A549 (cell line): ENCODE measurements around the gene XRCC6. TPM values are rescaled to one million over a fixed set of nuclear protein-coding genes. Genes with fewer than 3 reads are reported as not detected.

ENCODE experiments used
- ATAC-seq, 2 experiments: fragments of 200-7000 bp in 1 of 2; fragments of >200 bp in 1 of 2; cut with Nextera tagmentation in 1 of 2; cut with Tn5 transposase in 1 of 2; 3 replicates each; pipeline versions ENCODE4 v1.8.0 to v1.9.1; 2018 to 2020; ENCODE audit warnings: mild to moderate bottlenecking in 1 of 2, moderate library complexity in 1 of 2
- CTCF ChIA-PET: fragments of 300-600 bp; sonication (Branson Sonifier 250); formaldehyde crosslinking; extraction: SDS; loops from one replicate; lab custom pipeline; 2021; ENCODE audit warnings: antibody characterized with exemption, inconsistent platforms; lab: Yijun Ruan, JAX
- POLR2A ChIA-PET: fragments of 350-600 bp; formaldehyde crosslinking; extraction: SDS; loops from one replicate; lab custom pipeline; 2021; ENCODE audit warnings: antibody characterized with exemption, inconsistent platforms; lab: Yijun Ruan, JAX
- DNase-seq, 2 experiments: peaks; one replicate each; pipeline versions ENCODE4 v3.0.0 to v3.0.0-alpha.2; 2011 to 2016; ENCODE audit warnings: low read depth in 1 of 2, low spot score in 1 of 2
- FAIRE-seq: peaks from 2 replicates; lab custom pipeline; 2011; peaks lifted over from hg19 to GRCh38; lab: Jason Lieb, UNC
- H3K27ac ChIP-seq, 2 experiments: fragments of >200 bp; sonication (Bioruptor Twin); formaldehyde crosslinking; 3 replicates each; pipeline ENCODE4 v1.5.1; 2016 to 2017
- H3K4me1 ChIP-seq: fragments of >200 bp; sonication (Bioruptor Twin); formaldehyde crosslinking; 3 replicates; pipeline ENCODE4 v1.6.1; 2016
- H3K4me2 ChIP-seq: fragments of >200 bp; sonication (Bioruptor Twin); formaldehyde crosslinking; 3 replicates; pipeline ENCODE4 v1.6.1; 2016
- H3K4me3 ChIP-seq: fragments of >200 bp; sonication (Bioruptor Twin); formaldehyde crosslinking; 3 replicates; pipeline ENCODE4 v1.5.1; 2016
- H3K9me3 ChIP-seq: fragments of >200 bp; sonication (Bioruptor Twin); formaldehyde crosslinking; 3 replicates; pipeline ENCODE4 v1.6.1; 2016
- CBX2 ChIP-seq: fragments of 200-600 bp; sonication (generic); IDR thresholded peaks from 2 replicates; pipeline ENCODE4 v1.6.1; 2016; ENCODE audit warnings: low read depth, mild to moderate bottlenecking, borderline replicate concordance
- CHD4 ChIP-seq: fragments of 200-600 bp; sonication (generic); IDR thresholded peaks from 2 replicates; pipeline ENCODE4 v1.6.1; 2016; ENCODE audit warnings: antibody characterized with exemption, mild to moderate bottlenecking, borderline replicate concordance
- EP300 ChIP-seq, 2 experiments: fragments of >200 bp; sonication (Bioruptor Twin); formaldehyde crosslinking; IDR thresholded peaks; 2 replicates in 1 of 2; 3 replicates in 1 of 2; pipeline ENCODE4 v1.6.1; 2016 to 2017
- FOSL2 ChIP-seq, 2 experiments: fragments of 450-650 bp in 1 of 2; fragments of >200 bp in 1 of 2; sonication (Bioruptor Twin) in 1 of 2; formaldehyde crosslinking; IDR thresholded peaks; 2 replicates each; pipeline versions ENCODE4 v1.5.0 to v1.6.1; 2016 to 2020; ENCODE audit warnings: mild to moderate bottlenecking in 1 of 2, moderate library complexity in 1 of 2
- FOXS1 ChIP-seq: fragments of 250-450 bp; sonication (Bioruptor Pico); IDR thresholded peaks from 2 replicates; pipeline ENCODE4 v1.5.0; 2020; ENCODE audit warnings: mild to moderate bottlenecking, moderate library complexity
- HEYL ChIP-seq: fragments of 250-450 bp; sonication (Bioruptor Pico); IDR thresholded peaks from 2 replicates; pipeline ENCODE4 v1.8.0; 2021; ENCODE audit warnings: mild to moderate bottlenecking, moderate library complexity
- HOXA7 ChIP-seq: fragments of 250-450 bp; sonication (Bioruptor Pico); IDR thresholded peaks from 2 replicates; pipeline ENCODE4 v1.5.0; 2020; ENCODE audit warnings: mild to moderate bottlenecking, moderate library complexity
- MAFK ChIP-seq: fragments of 450-650 bp; IDR thresholded peaks from 2 replicates; pipeline ENCODE4 v1.6.1; 2014; ENCODE audit not compliant: partially characterized antibody
- MYC ChIP-seq: IDR thresholded peaks from 2 replicates; pipeline ENCODE4 v1.6.1; 2012; ENCODE audit warnings: mild to moderate bottlenecking, inconsistent platforms, low read length, improper control_type of control experiment, borderline replicate concordance
- NFE2L2 ChIP-seq: fragments of 150-350 bp; conservative IDR thresholded peaks from 2 replicates; pipeline ENCODE4 v1.6.1; 2014; ENCODE audit warnings: low read length
- POLR2AphosphoS2 ChIP-seq: conservative IDR thresholded peaks from 2 replicates; pipeline ENCODE4 v1.6.1; 2012; ENCODE audit warnings: low read length, improper control_type of control experiment, inconsistent platforms
- RARB ChIP-seq: fragments of 250-450 bp; sonication (Bioruptor Pico); IDR thresholded peaks from 2 replicates; pipeline ENCODE4 v1.8.0; 2021; ENCODE audit warnings: mild to moderate bottlenecking, moderate library complexity
- RNF2 ChIP-seq: fragments of 200-600 bp; sonication (generic); IDR thresholded peaks from 2 replicates; pipeline ENCODE4 v1.6.1; 2016; ENCODE audit warnings: low read depth, mild to moderate bottlenecking, antibody characterized with exemption, moderate library complexity, borderline replicate concordance
- ZFP36 ChIP-seq: fragments of 450-650 bp; IDR thresholded peaks from 2 replicates; pipeline ENCODE4 v1.6.1; 2014; ENCODE audit warnings: borderline replicate concordance; ENCODE audit not compliant: partially characterized antibody
- ZSCAN20 ChIP-seq: fragments of 250-450 bp; sonication (Bioruptor Pico); IDR thresholded peaks from 2 replicates; pipeline ENCODE4 v1.8.0; 2022; ENCODE audit warnings: mild to moderate bottlenecking, moderate library complexity
- WGBS: methylation state at CpG from one replicate; pipeline ENCODE4 v1.1.6; 2017; ENCODE audit errors: missing lambda C conversion rate; 5-methylcytosine and 5-hydroxymethylcytosine counted together
- polyA plus RNA-seq, 4 experiments: library from polyadenylated mRNA; depleted of rRNA in 3 of 4; stranded (reverse); fragments of >200 nt; fragmentation: RNase III in 1 of 4; extraction: RNeasy Plus Mini Kit Qiagen cat#74134 plus additional on column Dnase treatment in 1 of 4; gene quantifications; 2 replicates in 3 of 4; 3 replicates in 1 of 4; pipeline ENCODE4 v1.2.3, GENCODE V29; 2011 to 2017
- TF ChIP-seq, protein P1 (sequence below): IDR thresholded peaks from 2 replicates; pipeline ENCODE4 v1.6.1; 2012; ENCODE audit warnings: low read depth, borderline replicate concordance
- TF ChIP-seq, protein P2 (sequence below): IDR thresholded peaks from 2 replicates; pipeline ENCODE4 v1.6.1; 2012
- TF ChIP-seq, protein P3 (sequence below): fragments of 250-450 bp; sonication (Bioruptor Pico); IDR thresholded peaks from 2 replicates; pipeline ENCODE4 v1.5.0; 2021; ENCODE audit warnings: mild to moderate bottlenecking, moderate library complexity, borderline replicate concordance

The XRCC6 gene
- polyA plus RNA-seq, 2 of the 4 experiments (the other 2 are of a cell fraction): 139 to 556 TPM

DNA sequence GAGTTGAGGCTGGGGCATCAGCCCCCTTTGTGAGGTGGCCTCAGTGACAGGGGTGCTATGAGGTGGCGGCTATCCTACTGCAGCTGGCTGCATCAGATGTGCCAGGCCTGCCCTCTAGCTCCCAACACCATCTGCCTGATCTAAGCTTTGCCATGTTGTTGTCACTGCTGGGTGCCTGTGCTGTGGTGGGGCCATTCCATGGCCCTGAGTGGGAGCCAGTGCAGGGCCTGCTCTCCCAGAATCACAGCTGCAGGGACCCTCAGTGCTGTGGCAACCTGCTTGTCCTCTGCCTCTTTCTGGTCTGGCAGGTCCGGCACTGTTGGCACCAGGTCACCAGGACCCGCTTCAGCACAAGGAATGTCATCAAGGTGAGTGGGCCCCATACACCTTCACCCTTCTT, 69.4 kb downstream of the XRCC6 start (continued):
- TF ChIP-seq POLR2AphosphoS2: no peak
- TF ChIP-seq MYC: no peak
- no peak for TF ChIP-seq MAFK
- TF ChIP-seq RNF2: no peak

DNA sequence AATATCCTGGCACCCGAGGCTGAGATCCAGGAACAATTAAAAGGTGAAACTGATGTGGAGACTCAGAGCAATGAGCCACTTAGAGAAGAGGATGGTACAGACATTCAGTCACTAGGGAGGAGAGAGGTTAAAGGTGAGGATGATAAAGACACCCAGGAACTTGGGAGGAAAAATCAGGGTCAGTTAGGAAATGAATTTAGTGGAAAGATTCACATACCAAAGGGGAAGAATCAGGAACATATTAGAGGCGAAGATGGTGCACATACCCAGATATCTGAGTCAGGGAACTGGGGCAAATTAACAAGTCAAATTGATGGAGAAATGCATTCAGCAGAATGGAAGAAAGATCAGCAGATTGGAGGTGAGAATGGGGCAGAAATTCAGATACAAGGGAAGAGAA, 74.1 kb downstream of the XRCC6 start:
- no peak overlapping the region for H3K4me2 ChIP-seq
- H3K9me3 ChIP-seq: no peaks in the 10 kb centered on the region
- H3K27ac ChIP-seq: no peak overlapping the region
- TF ChIP-seq NFE2L2: no peak
- no peak for TF ChIP-seq EP300 (IDR thresholded peaks at IDR 0.05)
- TF ChIP-seq ZSCAN20 (CRISPR knock-in tag): no peak
- TF ChIP-seq, protein P1, sequence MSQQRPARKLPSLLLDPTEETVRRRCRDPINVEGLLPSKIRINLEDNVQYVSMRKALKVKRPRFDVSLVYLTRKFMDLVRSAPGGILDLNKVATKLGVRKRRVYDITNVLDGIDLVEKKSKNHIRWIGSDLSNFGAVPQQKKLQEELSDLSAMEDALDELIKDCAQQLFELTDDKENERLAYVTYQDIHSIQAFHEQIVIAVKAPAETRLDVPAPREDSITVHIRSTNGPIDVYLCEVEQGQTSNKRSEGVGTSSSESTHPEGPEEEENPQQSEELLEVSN: no peak
- TF ChIP-seq RARB (CRISPR knock-in tag): no peak
- no peak overlapping the region for H3K4me3 ChIP-seq
- CTCF ChIA-PET: interaction anchor here (0.9 to 3.5 kb wide), 2 partner anchors 8 to 28 kb away, joined by 4 to 33 read pairs; partner anchors contain the start of gene SNU13
- WGBS: 79% methylated on average over 2 of the region's 2 CpGs
- no peak for FAIRE-seq
- no peak for ATAC-seq
- DNase-seq: no peak
- peaks cover 7% of the 10 kb centered on the region; the same call in 1 of the 3 replicates for H3K4me1 ChIP-seq
- POLR2A ChIA-PET: no interaction called here

DNA sequence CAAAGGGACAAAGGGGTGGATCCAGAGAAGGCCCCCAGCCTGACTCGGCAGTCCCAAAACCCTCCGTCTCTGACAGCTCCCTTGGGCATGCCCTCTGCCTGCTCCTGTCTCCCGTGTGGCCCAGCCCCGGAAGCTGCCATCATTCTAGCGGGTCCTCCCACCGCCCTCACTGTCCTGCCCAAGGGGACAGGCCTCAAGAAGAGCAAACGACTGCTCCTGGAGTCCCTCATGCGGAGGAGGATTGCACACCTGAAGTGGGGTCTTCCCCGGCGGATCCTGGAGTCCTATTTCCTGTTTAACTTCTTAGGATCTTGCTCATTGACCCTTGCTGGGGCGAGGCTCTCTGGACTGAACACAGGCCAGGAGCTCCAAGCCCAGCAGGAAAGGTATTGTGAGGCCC, 75.6 kb downstream of the XRCC6 start:
- TF ChIP-seq EP300 (IDR thresholded peaks at IDR 0.05) (no peak), ZFP36 (no peak), CHD4 (no peak), HOXA7 (CRISPR knock-in tag) (no peak), FOSL2 (IDR thresholded peaks at IDR 0.05) (no peak), FOSL2 (CRISPR knock-in tag; IDR thresholded peaks at IDR 0.05) (no peak), POLR2AphosphoS2 (no peak), CBX2 (no peak), RARB (CRISPR knock-in tag) (no peak), FOXS1 (no peak), RNF2 (no peak), HEYL (CRISPR knock-in tag) (no peak)
- TF ChIP-seq, protein P2, sequence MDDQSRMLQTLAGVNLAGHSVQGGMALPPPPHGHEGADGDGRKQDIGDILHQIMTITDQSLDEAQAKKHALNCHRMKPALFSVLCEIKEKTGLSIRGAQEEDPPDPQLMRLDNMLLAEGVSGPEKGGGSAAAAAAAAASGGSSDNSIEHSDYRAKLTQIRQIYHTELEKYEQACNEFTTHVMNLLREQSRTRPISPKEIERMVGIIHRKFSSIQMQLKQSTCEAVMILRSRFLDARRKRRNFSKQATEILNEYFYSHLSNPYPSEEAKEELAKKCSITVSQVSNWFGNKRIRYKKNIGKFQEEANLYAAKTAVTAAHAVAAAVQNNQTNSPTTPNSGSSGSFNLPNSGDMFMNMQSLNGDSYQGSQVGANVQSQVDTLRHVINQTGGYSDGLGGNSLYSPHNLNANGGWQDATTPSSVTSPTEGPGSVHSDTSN: no peak
- TF ChIP-seq, protein P3, sequence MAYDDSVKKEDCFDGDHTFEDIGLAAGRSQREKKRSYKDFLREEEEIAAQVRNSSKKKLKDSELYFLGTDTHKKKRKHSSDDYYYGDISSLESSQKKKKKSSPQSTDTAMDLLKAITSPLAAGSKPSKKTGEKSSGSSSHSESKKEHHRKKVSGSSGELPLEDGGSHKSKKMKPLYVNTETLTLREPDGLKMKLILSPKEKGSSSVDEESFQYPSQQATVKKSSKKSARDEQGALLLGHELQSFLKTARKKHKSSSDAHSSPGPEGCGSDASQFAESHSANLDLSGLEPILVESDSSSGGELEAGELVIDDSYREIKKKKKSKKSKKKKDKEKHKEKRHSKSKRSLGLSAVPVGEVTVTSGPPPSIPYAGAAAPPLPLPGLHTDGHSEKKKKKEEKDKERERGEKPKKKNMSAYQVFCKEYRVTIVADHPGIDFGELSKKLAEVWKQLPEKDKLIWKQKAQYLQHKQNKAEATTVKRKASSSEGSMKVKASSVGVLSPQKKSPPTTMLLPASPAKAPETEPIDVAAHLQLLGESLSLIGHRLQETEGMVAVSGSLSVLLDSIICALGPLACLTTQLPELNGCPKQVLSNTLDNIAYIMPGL: no peak
- 63% methylated on average over 10 of the region's 11 CpGs for WGBS
- H3K4me3 ChIP-seq: no peak overlapping the region
- DNase-seq: no peak
- no peaks in the 10 kb centered on the region for H3K9me3 ChIP-seq
- peak; percentile 27 to 56; a peak in 4 of 6 replicates for ATAC-seq
- ChIA-PET POLR2A (interaction anchor here (1.0 to 1.7 kb wide), 4 partner anchors 8 to 250 kb away, joined by 3 to 7 read pairs (median 5); partner anchors contain the start of genes CCDC134, CENPM and SNU13), CTCF (interaction anchor here (0.7 to 6.6 kb wide), 70 partner anchors 10 to 747 kb away, joined by 3 to 81 read pairs (median 5); partner anchors contain the start of genes CCDC134, CENPM, POLR3H and SMIM45)
- H3K27ac ChIP-seq: peak overlapping the region in 1 of 2 experiments; percentile 82; a peak in 4 of 6 replicates
- peak overlapping the region; percentile 66; the same call in 1 of the 3 replicates for H3K4me2 ChIP-seq
- peaks cover 7% of the 10 kb centered on the region; the same call in 1 of the 3 replicates for H3K4me1 ChIP-seq
- no peak for FAIRE-seq
